Forelimb muscle (tissue), 1 donor: Measurements from ENCODE around the gene FRG2C. TPM values are rescaled to one million over a fixed set of nuclear protein-coding genes. Genes with fewer than 3 reads are reported as not detected.
A peak's percentile ranks its signal among the peaks of the same experiment; 100 is the strongest.
"Not testable (repeated sequence)": the region's sequence is repeated elsewhere in the genome, so short reads cannot be mapped to it uniquely, and the experiment has no call there.

Experiments used
- DNase-seq: peaks from one replicate; pipeline ENCODE4 v3.0.0-alpha.2; 2013; ENCODE audit warnings: low read depth
- polyA plus RNA-seq: library from polyadenylated mRNA; unstranded; fragments of 120-200 nt; gene quantifications from one replicate; pipeline ENCODE4 v1.2.1, GENCODE V29; 2013; ENCODE audit not compliant: insufficient read length

FRG2C gene
- not detected for polyA plus RNA-seq

DNA sequence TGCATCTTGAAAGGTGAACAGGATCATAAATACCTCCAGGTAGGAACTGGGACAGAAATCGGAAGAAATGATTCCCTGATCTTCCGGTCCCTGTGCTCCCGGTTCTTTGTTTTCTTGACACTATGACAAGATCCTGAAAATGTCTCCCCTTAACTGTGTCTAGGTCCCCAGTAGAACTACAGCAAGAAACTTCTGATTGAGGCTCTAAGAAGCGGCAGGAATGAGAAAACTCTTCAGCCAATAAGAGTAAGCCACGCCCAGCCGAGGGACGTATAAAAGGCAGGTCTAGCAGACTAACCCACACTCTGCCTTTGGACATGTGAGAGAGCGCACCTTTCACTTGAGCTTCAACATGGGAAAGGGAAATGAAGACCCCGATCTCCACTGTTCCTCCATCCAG is at the start of gene FRG2C:
Gene FRG2C (plus strand): TSS at position 301 of the 400 bp plus-strand sequence. CDS start 52 bp downstream, at position 353.
- not testable (repeated sequence) for DNase-seq

DNA sequence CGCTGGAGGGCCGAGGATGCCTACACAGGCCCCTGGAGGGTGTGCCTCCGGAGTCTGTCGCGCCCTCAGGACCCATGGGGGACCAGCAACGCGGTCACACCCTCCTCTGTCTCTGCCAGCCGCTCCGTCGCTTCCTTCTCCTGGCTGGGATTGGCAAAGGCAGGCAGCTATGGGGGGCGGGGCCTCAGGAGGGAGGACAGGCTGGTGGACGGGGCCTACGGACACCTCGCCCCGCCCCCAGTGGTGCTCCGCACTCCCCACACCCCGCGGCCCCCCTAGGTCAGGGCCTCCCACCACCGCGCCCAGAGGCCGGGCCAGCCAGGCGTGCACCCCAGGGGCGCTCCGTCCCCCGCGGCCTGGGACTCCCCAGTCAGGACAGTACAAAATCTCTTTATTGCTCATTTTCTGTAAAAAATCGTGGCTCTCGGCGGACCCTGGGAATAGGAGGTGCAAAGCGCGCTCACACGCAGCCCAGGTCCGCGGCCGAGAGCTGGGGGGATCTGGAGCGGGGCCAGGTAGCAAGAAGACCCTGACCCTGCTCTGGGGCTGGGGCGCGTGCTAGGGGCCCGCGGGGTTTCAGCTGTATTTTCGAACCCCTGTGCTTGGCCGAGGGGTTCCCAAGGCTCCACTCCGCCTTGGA is 45.3 kb upstream of the FRG2C start:
- not testable (repeated sequence) for DNase-seq

DNA sequence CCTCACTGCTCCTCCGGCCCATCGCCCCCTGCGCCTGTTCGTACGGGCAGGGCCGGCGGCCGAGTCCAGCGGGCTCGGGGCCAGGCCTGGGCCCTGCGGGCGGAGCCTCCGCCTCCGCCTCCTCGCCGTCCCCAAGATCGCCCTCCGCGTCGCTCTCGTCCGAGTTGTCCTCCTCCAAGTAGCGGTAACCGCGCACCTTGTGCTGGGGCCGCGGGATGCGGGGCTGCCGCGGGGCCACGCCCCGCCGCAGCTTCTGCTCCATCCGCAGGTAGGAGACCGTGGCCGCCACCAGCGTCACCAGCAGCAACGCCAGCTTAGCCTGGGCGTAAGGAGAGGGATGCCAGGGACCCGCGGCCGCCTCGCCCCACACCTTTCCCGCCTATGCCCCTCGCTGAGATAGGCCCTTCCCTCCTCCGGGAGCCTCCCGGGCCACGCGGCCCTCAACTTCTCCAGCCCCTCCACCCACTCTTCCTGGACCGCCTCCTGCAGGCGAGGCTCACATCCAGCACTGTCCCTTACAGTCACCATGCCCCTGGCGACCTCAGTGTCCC is 44.6 kb upstream of the FRG2C start:
- not testable (repeated sequence) for DNase-seq

DNA sequence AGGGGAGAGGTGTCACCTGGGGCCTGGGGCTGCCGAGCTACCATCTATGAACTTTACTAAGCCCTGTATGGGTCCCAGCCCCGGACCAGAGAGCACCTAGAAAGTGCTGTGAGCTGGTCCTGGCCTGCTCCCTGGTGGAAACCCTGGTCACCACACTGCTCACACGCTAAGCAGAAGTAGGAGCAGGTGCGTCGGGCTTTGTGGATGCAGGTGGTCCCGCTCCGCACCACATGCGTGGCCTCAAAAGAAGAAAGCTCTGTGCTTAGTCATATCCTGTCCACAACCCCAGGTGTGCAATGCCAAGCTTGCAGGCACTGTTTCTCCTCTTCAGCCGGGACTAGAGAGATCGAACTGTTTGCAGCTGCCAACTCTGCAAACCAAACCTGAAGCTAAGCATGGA is 42.4 kb upstream of the FRG2C start:
- not testable (repeated sequence) for DNase-seq

DNA sequence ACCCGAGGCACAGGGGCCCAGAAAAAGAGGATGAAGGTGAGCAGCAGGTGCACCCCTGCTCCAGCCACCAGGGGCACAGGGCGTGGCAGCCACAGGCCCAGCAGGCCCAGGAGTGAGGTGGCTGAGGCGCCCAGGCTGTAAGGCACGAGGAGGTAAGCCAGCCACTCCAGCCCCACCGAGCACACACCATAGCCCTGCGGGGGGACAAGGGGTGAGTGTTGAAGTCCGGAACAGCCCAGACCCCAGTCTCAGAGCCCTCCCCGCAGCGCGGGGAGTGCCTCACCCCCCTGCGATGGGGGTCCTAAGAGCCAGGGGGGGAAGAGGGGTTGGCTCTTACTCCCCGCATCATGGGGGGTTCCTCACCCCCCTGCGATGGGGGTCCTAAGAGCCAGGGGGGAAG is 40.5 kb upstream of the FRG2C start:
- DNase-seq = not testable (repeated sequence)

DNA sequence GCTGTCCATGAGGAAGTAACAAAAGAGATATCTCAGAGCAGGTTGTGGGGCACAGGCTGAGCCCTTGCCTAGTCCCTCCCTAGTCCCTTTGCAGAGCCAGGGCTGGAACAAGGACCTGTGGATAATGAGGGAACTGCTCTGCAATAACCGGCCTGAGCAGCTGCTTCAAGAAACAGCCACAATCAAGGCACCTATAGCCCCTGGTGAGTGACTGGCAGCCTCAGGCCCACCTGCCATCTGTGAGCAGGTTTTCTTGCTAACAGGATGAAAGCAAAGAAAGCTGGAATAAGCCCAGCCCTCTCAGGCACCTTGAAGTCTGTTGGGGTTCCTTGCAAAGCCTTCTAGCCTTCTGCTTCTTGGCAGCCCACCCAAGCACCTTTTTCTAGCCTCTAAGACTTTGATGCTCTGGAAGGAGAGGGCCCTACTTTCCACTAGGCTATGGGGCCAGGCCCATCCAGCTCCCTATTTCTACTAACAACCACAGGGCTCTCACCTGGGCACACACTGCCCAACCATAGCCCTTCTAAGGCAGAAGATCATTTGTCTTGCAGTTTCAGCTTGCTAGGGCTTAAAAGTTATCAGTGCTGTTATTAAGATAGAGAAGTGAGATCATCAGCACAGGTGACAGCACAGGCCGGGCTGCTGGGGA is 33.1 kb upstream of the FRG2C start:
- DNase-seq = not testable (repeated sequence)

DNA sequence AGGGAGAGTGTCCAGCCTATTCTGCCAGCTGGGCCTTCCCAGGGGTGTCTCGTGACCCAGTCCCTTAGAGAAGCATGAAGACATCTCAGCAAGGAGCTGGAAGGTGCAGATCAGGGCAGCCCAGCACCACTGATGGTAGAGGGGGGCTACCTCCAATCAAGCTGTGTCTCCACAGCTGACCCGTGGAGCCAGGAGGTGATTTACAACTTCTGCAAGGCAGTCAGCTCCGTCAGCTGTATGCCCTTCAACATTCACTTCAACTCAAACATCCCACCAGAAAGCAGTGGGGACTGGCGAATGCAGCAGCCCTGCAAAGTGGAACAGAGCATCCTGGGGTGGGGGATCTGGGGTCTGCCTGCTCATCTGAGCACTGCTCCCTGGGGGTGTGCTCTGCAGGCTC is 32.6 kb upstream of the FRG2C start:
- DNase-seq = no peak

DNA sequence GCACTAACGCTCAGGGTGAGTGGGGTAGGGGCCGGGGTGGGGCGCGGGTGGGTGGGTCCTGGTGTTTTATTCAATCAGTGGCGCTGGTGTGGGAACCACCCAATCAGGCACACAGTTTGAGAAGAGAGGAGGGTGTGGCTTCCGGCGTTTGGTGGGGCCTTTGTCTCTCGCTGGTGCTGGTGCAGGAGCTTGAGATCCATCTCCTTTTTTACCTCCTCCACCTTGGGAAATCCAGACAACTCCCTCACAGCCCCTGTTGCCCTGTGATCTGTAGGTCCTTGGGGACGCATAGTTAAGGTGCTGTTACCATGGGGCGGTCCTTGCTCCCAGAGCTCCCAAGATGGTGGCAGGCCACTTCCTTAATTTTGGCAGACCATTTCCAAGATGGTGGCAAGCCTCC is 25.2 kb upstream of the FRG2C start:
- not testable (repeated sequence) for DNase-seq

DNA sequence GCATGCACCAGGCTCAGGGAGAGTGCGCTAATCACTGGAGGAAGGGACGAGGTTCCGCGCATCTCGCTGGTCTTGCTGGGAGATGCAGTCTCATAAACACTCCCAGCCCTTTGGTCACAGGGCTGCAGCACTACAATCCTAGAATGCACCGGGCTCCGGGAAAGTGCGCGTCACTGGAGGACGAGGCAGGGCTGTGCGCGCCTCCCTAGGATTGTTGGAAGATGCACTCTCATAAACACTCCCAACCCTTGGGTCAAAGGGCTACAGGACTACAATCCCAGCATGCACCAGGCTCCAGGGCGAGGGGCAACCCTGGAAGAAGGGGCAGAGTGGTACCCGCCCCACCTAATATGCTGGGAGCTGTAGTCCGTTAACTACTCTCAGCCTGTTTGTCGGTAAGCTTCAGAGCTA is 23.0 kb upstream of the FRG2C start:
- peak; percentile 43 for DNase-seq

DNA sequence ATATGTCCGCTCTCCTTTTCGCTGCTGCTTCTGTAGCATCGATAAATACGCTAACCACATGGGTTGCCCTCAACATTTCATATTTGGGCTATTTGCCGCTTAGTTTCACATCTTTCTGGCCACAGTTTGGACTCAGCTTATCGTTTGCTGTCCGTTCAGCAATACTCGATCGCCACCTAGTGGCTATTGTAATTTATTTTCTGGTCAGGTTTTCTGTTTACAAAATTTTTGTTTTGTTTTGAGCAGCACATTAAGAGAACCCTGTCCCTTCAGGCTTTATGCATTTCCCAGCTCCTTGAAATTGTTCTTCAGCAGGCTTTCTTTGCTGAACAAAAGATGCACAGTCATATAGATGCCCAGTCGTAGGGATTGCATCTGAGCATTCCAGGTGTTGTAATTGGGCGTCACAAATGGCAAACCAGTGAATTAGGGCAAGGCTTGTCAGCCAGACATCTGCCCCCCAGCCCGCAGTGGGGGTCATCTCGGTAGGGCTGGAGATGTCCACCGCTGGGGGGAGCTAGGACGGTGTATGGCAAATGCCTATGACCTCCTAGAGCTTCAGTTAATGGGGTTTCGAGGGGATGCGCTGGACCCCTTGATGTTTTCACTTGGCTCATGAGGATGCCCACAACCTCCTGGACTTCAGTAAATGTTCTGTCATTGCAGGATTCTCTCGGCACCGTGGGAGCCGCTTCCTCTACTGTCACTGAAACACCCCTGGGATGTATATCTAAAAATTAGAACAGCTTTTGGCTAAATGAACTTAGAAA is 20.9 kb upstream of the FRG2C start:
- DNase-seq = not testable (repeated sequence)

DNA sequence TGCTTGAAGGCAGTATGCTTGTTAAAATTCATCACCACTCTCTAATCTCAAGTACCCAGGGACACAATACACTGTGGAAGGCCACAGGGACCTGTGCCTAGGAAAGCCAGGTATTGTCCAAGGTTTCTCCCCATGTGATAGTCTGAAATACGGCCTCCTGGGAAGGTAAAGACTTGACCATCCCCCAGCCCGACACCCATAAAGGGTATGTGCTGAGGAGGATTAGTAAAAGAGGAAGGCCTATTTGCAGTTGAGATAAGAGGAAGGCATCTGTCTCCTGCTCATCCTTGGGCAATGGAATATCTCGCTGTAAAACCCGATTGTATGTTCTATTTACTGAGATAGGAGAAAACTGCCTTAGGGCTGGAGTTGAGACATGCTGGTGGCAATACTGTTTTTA is 18.6 kb upstream of the FRG2C start:
- DNase-seq = not testable (repeated sequence)

DNA sequence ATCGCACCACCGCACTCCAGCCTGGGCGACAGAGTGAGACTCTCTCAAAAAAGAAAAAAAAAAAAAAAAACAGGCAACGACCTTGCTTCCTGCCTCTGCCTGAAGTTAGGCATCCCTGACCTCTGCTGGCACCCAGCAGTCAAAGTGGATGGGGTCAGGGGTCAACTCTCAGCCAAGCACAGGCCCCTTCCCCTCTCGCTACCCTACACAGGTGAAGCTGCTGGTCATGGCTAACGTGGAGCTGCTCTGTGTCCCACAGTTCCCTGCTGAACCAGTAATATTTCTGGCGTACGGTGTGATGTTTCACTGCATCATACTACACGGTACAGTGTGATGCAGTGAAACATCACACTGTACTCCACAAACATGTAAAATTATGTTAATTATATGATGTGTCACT is 13.9 kb upstream of the FRG2C start:
- no peak for DNase-seq

DNA sequence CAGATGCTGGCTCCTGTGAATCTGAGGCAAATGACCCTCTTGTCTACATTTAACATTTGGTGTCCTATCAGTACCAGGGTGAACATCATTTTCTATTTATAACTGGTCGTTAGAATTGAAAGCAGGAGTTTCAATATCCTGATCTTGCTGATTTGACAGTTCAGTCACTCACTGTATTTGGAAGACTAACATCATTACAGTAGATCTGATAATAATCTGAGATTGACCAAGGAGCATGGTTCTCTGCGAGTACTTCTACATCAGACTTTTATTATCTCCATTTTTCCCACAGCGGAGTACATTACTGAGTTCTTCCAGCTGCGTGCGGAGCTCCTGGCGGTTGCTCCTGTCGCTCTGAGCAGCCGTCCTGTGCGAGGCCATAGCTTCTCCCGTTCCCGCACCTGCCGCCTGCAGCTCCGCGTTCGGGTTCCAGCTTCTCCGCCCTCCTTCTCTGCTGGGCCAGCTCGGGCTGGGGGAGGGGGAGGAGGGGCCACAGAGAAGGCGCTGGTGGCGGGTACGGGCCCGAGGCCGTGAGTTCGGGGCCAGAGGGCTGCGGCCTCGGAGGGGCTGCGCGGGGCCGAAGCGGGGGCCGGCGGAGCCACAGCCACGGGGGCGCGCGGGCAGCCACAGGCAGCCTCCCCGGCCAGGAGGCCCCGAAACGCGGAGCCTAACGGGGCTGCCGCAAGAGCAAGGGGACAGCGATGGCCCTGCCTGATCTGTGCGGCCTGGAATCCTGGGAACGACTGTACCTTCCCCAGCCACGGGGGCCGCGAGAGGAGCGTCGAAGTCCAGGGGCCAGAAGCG is 8.8 kb upstream of the FRG2C start:
- not testable (repeated sequence) for DNase-seq

DNA sequence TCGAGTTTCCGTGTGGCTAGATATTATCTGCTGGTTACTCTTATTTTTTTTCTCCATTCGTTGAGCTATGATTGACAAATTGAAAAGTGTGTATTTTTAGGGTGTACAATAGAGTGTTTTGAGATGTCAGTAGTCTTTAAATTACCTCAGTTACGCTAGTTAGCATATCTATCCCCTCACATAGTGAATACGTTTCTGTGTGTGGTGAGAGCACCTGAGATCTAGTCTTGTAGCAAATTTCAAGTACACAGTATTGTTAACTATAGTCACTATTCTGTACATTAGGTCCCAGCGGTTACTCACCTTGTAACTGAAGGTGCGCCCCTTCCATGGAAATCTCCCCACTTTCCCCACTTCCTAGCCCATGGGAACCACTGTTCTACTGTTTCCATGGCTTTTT is 8.2 kb upstream of the FRG2C start:
- not testable (repeated sequence) for DNase-seq

DNA sequence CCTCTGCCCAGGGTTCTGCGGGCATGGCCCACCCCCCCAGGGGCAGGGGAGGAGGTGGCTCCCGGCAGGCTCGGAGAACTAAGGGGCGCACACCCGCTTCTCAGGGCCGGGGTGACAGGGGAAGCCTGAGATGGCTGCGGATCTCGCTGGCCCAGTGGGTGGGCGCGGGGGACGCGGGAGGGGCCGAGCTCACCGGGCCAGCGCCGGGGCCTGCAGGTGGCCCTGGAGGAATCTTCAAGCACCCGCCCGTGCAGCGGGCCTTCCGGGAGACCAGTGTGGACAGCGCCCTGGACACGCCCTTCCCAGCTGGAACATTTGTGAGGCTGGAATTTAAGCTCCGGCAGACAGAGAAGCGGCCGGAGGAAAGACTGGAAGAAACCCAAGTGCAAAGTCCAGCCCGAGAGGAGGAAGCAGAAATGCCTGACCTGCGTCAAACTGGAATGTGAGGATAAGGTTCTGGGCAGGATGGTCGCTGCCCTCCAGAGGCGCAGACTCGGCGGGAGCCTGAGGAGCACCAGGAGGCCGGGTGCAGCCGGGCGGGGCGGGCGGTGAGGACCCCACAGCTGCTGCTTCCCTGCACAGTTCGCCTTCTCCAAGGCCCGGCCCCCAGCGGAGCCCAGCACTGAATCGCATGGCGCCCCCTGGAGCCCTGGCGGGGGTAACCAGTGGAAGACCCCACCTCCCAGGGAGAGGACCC is 5.6 kb upstream of the FRG2C start:
- not testable (repeated sequence) for DNase-seq

DNA sequence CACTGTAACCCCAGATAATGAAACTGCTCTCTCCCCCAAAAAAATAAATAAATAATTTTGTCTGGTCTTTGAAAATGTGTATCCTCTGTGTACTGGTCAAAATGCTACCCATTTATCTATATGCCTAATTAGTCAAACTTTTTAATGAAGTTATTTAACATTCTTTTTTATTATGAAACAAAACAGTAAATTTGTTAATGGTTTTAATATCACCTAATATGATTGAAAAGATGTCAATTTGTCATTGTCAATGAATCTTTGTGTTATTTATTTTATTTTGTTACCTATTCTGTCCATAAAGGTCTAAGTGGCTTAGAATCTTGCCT is 5.1 kb upstream of the FRG2C start:
- not testable (repeated sequence) for DNase-seq

DNA sequence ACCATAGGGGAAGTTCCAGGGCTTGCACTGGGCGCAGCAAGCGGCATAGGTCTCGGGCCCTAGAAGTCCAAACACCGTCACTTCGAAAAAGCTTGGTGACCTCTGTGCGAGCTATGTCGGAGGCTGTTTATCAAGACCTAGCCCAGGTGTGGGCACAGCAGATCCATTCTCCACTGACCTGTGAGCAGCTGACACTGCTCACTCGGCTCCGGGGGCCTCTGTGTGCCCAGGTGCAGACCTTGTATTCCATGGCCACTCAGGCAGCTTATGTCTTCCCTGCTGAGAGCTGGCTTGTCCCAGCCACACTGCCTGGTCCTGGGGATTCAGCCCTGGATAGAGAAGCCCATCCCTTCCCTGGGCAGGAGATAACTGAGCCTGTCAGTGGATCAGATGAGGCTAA is 1.5 kb downstream of the FRG2C start:
- not testable (repeated sequence) for DNase-seq

DNA sequence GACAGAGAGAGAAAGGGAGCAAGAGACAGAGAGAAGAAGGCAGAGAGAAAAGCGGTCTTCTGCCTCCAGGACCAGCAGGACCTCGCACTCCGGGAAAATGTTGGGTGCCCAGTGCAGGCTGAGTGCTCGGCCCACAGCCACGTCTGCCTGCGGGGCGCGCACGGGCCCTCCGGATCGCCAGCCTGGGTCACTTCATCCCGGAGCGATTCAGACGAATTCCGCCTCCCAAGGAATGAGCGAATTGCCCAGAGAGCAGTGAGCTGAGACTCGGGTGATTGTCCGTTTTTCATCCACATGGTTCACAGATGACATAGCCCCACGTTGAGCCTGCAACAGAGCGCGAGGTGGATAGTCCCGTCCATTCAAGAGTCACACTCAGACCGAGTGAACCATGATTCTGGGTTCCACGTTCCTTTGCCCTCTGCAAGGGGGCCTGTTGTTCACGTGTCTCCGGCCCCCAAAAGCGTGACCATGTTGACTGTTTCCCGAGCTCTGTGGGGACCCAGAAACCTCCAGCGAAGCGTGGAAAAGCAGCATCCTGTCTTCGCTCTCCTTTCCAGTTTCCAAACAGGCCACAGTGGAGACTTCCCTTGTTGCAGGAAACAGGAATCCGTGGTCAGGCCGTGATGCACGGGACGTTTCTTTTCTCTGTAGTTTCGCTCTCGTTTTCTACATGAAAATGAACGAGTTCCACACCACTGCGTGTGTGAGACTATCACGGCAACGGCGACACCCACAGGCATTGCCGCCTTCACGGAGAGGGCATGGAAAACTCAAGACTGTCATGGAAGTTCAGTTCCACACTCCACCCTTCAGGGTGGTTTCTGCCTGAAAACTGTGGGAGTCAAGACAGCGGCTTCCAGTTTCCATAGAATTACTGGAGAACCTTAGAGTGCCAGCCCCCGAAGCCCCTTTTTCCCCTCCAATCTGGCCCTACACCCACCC is 3.9 kb downstream of the FRG2C start:
- not testable (repeated sequence) for DNase-seq

DNA sequence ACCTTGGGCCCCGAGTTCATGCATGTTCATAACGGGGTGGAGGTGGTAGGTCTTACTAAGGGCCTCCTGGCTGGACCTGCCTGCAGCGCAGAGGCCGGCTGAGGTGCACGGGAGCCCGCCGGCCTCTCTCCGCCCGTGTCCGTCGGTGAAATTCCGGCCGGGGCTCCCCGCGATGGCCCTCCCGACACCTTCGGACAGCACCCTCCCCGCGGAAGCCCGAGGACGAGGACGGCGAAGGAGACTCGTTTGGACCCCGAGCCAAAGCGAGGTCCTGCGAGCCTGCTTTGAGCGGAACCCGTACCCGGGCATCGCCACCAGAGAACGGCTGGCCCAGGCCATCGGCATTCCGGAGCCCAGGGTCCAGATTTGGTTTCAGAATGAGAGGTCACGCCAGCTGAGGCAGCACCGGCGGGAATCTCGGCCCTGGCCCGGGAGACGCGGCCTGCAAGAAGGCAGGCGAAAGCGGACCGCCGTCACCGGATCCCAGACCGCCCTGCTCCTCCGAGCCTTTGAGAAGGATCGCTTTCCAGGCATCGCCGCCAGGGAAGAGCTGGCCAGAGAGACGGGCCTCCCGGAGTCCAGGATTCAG is 4.7 kb downstream of the FRG2C start:
- DNase-seq = not testable (repeated sequence)
